GM19438 (cell line): ENCODE results near the gene GALNT11.
"Not testable (repeated sequence)": the region's sequence is repeated elsewhere in the genome, so short reads cannot be mapped to it uniquely, and the experiment has no call there.

Experiments
- ATAC-seq: cut with Tn5 transposase; IDR thresholded peaks from one replicate; pipeline ENCODE4 v1.9.1; 2021; ENCODE audit warnings: low read depth; ENCODE audit not compliant: unreplicated experiment

The GALNT11 gene

GRCh38 chr7:152025077-152025936, at the start of gene GALNT11:
GALNT11 (plus strand) TSS chr7:152025674; CDS start chr7:152094228, 68,554 bp downstream.
- ATAC-seq: peak; percentile 95

- no peak for ATAC-seq
Observed at GRCh38 chr7:151978616-151979015, 46.9 kb upstream of the GALNT11 start.

- no peak for ATAC-seq
Observed at GRCh38 chr7:151981223-151981622, 44.3 kb upstream of the GALNT11 start.

GRCh38 chr7:151982806-151983205, 42.7 kb upstream of the GALNT11 start:
- ATAC-seq: no peak

GRCh38 chr7:151984612-151985011, 40.9 kb upstream of the GALNT11 start:
- ATAC-seq: no peak

GRCh38 chr7:151987748-151988529, 37.5 kb upstream of the GALNT11 start:
- ATAC-seq: no peak

- ATAC-seq: peak; percentile 75
Observed at GRCh38 chr7:151992375-151992774, 33.1 kb upstream of the GALNT11 start.

GRCh38 chr7:151993977-151994676, 31.3 kb upstream of the GALNT11 start:
- ATAC-seq: no peak

- no peak for ATAC-seq
Observed at GRCh38 chr7:151999424-152000090, 25.9 kb upstream of the GALNT11 start.

- no peak for ATAC-seq
Observed at GRCh38 chr7:152000191-152000590, 25.3 kb upstream of the GALNT11 start.

- no peak for ATAC-seq
Observed at GRCh38 chr7:152006336-152006735, 19.1 kb upstream of the GALNT11 start.

- no peak for ATAC-seq
Observed at GRCh38 chr7:152011860-152012259, 13.6 kb upstream of the GALNT11 start.

GRCh38 chr7:152013230-152013629, 12.2 kb upstream of the GALNT11 start:
- ATAC-seq: no peak

- no peak for ATAC-seq
Observed at GRCh38 chr7:152013974-152014373, 11.5 kb upstream of the GALNT11 start.

GRCh38 chr7:152014722-152015121, 10.8 kb upstream of the GALNT11 start:
- no peak for ATAC-seq

GRCh38 chr7:152015600-152015999, 9.9 kb upstream of the GALNT11 start:
- no peak for ATAC-seq

- no peak for ATAC-seq
Observed at GRCh38 chr7:152016947-152017346, 8.5 kb upstream of the GALNT11 start.

GRCh38 chr7:152017683-152018082, 7.8 kb upstream of the GALNT11 start:
- ATAC-seq: not testable (repeated sequence)

GRCh38 chr7:152021740-152022139, 3.7 kb upstream of the GALNT11 start:
- not testable (repeated sequence) for ATAC-seq
